H9 (cell line): ENCODE measurements around the gene DIS3L2. TPM values are rescaled to one million over a fixed set of nuclear protein-coding genes. Genes with fewer than 3 reads are reported as not detected.

Experiments used
- DNase-seq: peaks from one replicate; pipeline ENCODE4 v3.0.0-alpha.2; 2017
- H2AFZ ChIP-seq: one replicate; pipeline ENCODE4 v1.6.1; 2013; ENCODE audit warnings: mild to moderate bottlenecking, low read length, control low read depth, moderate library complexity
- H2AK5ac ChIP-seq: 2 replicates; pipeline ENCODE4 v1.6.1; 2013; ENCODE audit warnings: low read length, control low read depth, mixed read lengths; ENCODE audit not compliant: insufficient read length
- H2BK120ac ChIP-seq: one replicate; pipeline ENCODE4 v1.6.1; 2013; ENCODE audit warnings: low read depth, mild to moderate bottlenecking, low read length, control low read depth, inconsistent platforms; ENCODE audit not compliant: poor library complexity, severe bottlenecking
- H2BK12ac ChIP-seq: 2 replicates; pipeline ENCODE4 v1.6.1; 2013; ENCODE audit warnings: low read length, control low read depth, mixed read lengths, low read depth; ENCODE audit not compliant: insufficient read length
- H2BK15ac ChIP-seq: 2 replicates; pipeline ENCODE4 v1.6.1; 2013; ENCODE audit warnings: low read depth, low read length, control low read depth
- H2BK20ac ChIP-seq: one replicate; pipeline ENCODE4 v1.6.1; 2013; ENCODE audit warnings: low read depth, mild to moderate bottlenecking, low read length, control low read depth, inconsistent platforms; ENCODE audit not compliant: poor library complexity, severe bottlenecking
- H2BK5ac ChIP-seq: 2 replicates; pipeline ENCODE4 v1.6.1; 2013; ENCODE audit warnings: low read length, control low read depth, mixed read lengths; ENCODE audit not compliant: insufficient read length
- H3K14ac ChIP-seq: 2 replicates; pipeline ENCODE4 v1.6.1; 2013; ENCODE audit warnings: low read length, control low read depth; ENCODE audit not compliant: insufficient read depth
- H3K18ac ChIP-seq: 2 replicates; pipeline ENCODE4 v1.6.1; 2013; ENCODE audit warnings: low read depth, mild to moderate bottlenecking, mixed read lengths, low read length, control low read depth; ENCODE audit not compliant: insufficient read length
- H3K23ac ChIP-seq: 2 replicates; pipeline ENCODE4 v1.6.1; 2013; ENCODE audit warnings: low read length, control low read depth, mixed read lengths, low read depth; ENCODE audit not compliant: insufficient read length
- H3K23me2 ChIP-seq: 2 replicates; pipeline ENCODE4 v1.6.1; 2013; ENCODE audit warnings: low read depth, mild to moderate bottlenecking, mixed read lengths, low read length, control low read depth; ENCODE audit not compliant: insufficient read length, poor library complexity, severe bottlenecking
- H3K27ac ChIP-seq: 2 replicates; pipeline ENCODE4 v1.5.1; 2013; ENCODE audit warnings: low read length, control low read depth, mixed read lengths, low read depth; ENCODE audit not compliant: insufficient read length
- H3K27me3 ChIP-seq: 2 replicates; pipeline ENCODE4 v1.6.1; 2013; ENCODE audit warnings: low read length, control low read depth, inconsistent platforms; ENCODE audit not compliant: insufficient read depth
- H3K4ac ChIP-seq: 2 replicates; pipeline ENCODE4 v1.6.1; 2013; ENCODE audit warnings: low read depth, mild to moderate bottlenecking, control low read depth, inconsistent platforms, low read length, moderate library complexity
- H3K4me1 ChIP-seq: 2 replicates; pipeline ENCODE4 v1.6.1; 2013; ENCODE audit warnings: low read length, control low read depth, inconsistent platforms; ENCODE audit not compliant: insufficient read depth
- H3K4me2 ChIP-seq: 2 replicates; pipeline ENCODE4 v1.6.1; 2013; ENCODE audit warnings: low read length, control low read depth, mixed read lengths; ENCODE audit not compliant: insufficient read length, insufficient read depth
- H3K56ac ChIP-seq: 2 replicates; pipeline ENCODE4 v1.6.1; 2013; ENCODE audit warnings: low read depth, mild to moderate bottlenecking, mixed read lengths, low read length, control low read depth; ENCODE audit not compliant: insufficient read length
- H3K79me1 ChIP-seq: 2 replicates; pipeline ENCODE4 v1.6.1; 2013; ENCODE audit warnings: low read depth, mild to moderate bottlenecking, moderate library complexity, low read length, control low read depth, inconsistent platforms; ENCODE audit not compliant: insufficient read depth, poor library complexity, severe bottlenecking
- H3K79me2 ChIP-seq: 2 replicates; pipeline ENCODE4 v1.6.1; 2013; ENCODE audit warnings: low read length, control low read depth, inconsistent platforms; ENCODE audit not compliant: insufficient read depth
- H3K9ac ChIP-seq: 2 replicates; pipeline ENCODE4 v1.6.1; 2013; ENCODE audit warnings: low read length, control low read depth, mixed read lengths; ENCODE audit not compliant: insufficient read length; ENCODE audit errors: extremely low read depth
- H3K9me3 ChIP-seq: one replicate; pipeline ENCODE4 v1.6.1; 2013; ENCODE audit warnings: low read depth, low read length, inconsistent platforms; ENCODE audit not compliant: control insufficient read depth
- H3T11ph ChIP-seq: one replicate; pipeline ENCODE4 v1.6.1; 2013; ENCODE audit warnings: mild to moderate bottlenecking, low read length, control low read depth, inconsistent platforms
- H4K20me1 ChIP-seq: one replicate; pipeline ENCODE4 v1.6.1; 2013; ENCODE audit not compliant: control insufficient read depth, insufficient read length, insufficient read depth
- H4K5ac ChIP-seq: 2 replicates; pipeline ENCODE4 v1.6.1; 2013; ENCODE audit warnings: low read depth, mild to moderate bottlenecking, mixed read lengths, low read length, control low read depth; ENCODE audit not compliant: insufficient read length
- H4K8ac ChIP-seq: replicated peaks from 2 replicates; pipeline ENCODE4 v1.6.1; 2013; ENCODE audit warnings: low read length, control low read depth, mixed read lengths, low read depth; ENCODE audit not compliant: insufficient read length
- H4K91ac ChIP-seq: 2 replicates; pipeline ENCODE4 v1.6.1; 2013; ENCODE audit warnings: low read depth, mild to moderate bottlenecking, moderate library complexity, mixed read lengths, low read length, control low read depth; ENCODE audit not compliant: insufficient read length
- H3K27ac Mint-ChIP-seq, 3 experiments: 2 replicates in 2 of 3; 3 replicates in 1 of 3; pipeline ENCODE4 v1.8.0; 2020 to 2021; ENCODE audit warnings: mixed read lengths in 3 of 3, mild to moderate bottlenecking in 1 of 3, moderate library complexity in 1 of 3
- H3K27me3 Mint-ChIP-seq: 2 replicates; pipeline ENCODE4 v1.8.0; 2021; ENCODE audit warnings: low read depth, mild to moderate bottlenecking, moderate library complexity, mixed read lengths
- H3K36me3 Mint-ChIP-seq, 3 experiments: 2 replicates in 2 of 3; 3 replicates in 1 of 3; pipeline ENCODE4 v1.8.0; 2020 to 2021; ENCODE audit warnings: low read depth in 3 of 3, mixed read lengths in 3 of 3; ENCODE audit not compliant: insufficient read depth in 1 of 3
- H3K4me1 Mint-ChIP-seq, 2 experiments: 2 replicates each; pipeline ENCODE4 v1.8.0; 2020; ENCODE audit warnings: mixed read lengths in 2 of 2
- H3K4me3 Mint-ChIP-seq, 2 experiments: 2 replicates in 1 of 2; 3 replicates in 1 of 2; pipeline ENCODE4 v1.8.0; 2020 to 2021; ENCODE audit warnings: mild to moderate bottlenecking in 2 of 2, mixed read lengths in 2 of 2, moderate library complexity in 1 of 2
- H3K9me3 Mint-ChIP-seq, 2 experiments: 2 replicates in 1 of 2; 3 replicates in 1 of 2; pipeline ENCODE4 v1.8.0; 2020; ENCODE audit warnings: mild to moderate bottlenecking in 2 of 2, mixed read lengths in 2 of 2, moderate library complexity in 1 of 2
- CTCF ChIP-seq: fragments of 200-600 bp; sonication (generic); conservative IDR thresholded peaks from 3 replicates; pipeline ENCODE4 v1.8.0; 2021; ENCODE audit warnings: antibody characterized with exemption, mild to moderate bottlenecking
- WGBS: extraction: QIAGEN DNeasy Blood & Tissue Kit; methylation state at CpG from one replicate; pipeline ENCODE4 v1.1.7; 2013; ENCODE audit warnings: missing lambda C conversion rate, low lambda C conversion rate, mixed read lengths; ENCODE audit not compliant: insufficient read length; ENCODE audit errors: extremely low coverage; 5-methylcytosine and 5-hydroxymethylcytosine counted together
- total RNA-seq: library from RNA; stranded (reverse); gene quantifications from 2 replicates; pipeline ENCODE4 v1.2.1, GENCODE V29; 2021

The DIS3L2 gene
- total RNA-seq, 1 experiment from 2014 or later: 28.1 TPM

- H4K5ac ChIP-seq: no peak overlapping the region
- H3K27ac Mint-ChIP-seq: 0 out of 7 replicates have a peak overlapping the region, but pooled peaks of 1 of the 3 experiments have one; percentile 73
- H2AFZ ChIP-seq: no peak overlapping the region
- H2BK20ac ChIP-seq: no peak overlapping the region
- DNase-seq: peak; percentile 91
- no peak overlapping the region for H3K14ac ChIP-seq
- no peaks in the 10 kb centered on the region; a peak in 1 of 7 replicates for H3K36me3 Mint-ChIP-seq
- no peaks in the 10 kb centered on the region; a peak in 1 of 5 replicates for H3K9me3 Mint-ChIP-seq
- peaks cover 7 to 26% of the 10 kb centered on the region in 2 experiments; a peak in 3 of 4 replicates for H3K4me1 Mint-ChIP-seq
- no peaks in the 10 kb centered on the region for H3K4me1 ChIP-seq
- H2BK12ac ChIP-seq: no peak overlapping the region
- no peak overlapping the region for H2AK5ac ChIP-seq
- no CpG with 5 or more reads among the region's 12 CpGs for WGBS
- H3K27me3 Mint-ChIP-seq: no peaks in the 10 kb centered on the region
- no peak overlapping the region for H4K91ac ChIP-seq
- no peak overlapping the region for H3K4ac ChIP-seq
- H3K79me2 ChIP-seq: no peaks in the 10 kb centered on the region
- H4K8ac ChIP-seq: no peak overlapping the region
- no peak overlapping the region for H2BK15ac ChIP-seq
- no peak overlapping the region for H3K4me2 ChIP-seq
- no peaks in the 10 kb centered on the region for H4K20me1 ChIP-seq
- H3K9ac ChIP-seq: no peak overlapping the region
- no peak overlapping the region for H3K23ac ChIP-seq
- H3K27me3 ChIP-seq: no peaks in the 10 kb centered on the region
- no peaks in the 10 kb centered on the region for H3K79me1 ChIP-seq
- no peak overlapping the region for H3K56ac ChIP-seq
- H3K18ac ChIP-seq: no peak overlapping the region
- 0 out of 5 replicates have a peak overlapping the region, but pooled peaks of 1 of the 2 experiments have one; percentile 24 for H3K4me3 Mint-ChIP-seq
- peak; percentile 90 for TF ChIP-seq CTCF
- no peaks in the 10 kb centered on the region for H3K23me2 ChIP-seq
- no peak overlapping the region for H2BK120ac ChIP-seq
- H3T11ph ChIP-seq: no peak overlapping the region
- no peak overlapping the region for H2BK5ac ChIP-seq
- no peaks in the 10 kb centered on the region for H3K9me3 ChIP-seq
- no peak overlapping the region for H3K27ac ChIP-seq
These were observed 365.9 kb downstream of the DIS3L2 start for GRCh38 chr2:232327105-232328031.
